ENCODE measurements around the gene CFAP57.

The CFAP57 gene

GRCh38 chr1:43299101-43299500, 127.0 kb downstream of the CFAP57 start:
- no peak for DNase-seq
- Mint-ChIP-seq H3K9me3 (no peaks in the 10 kb centered on the region), H3K4me3 (no peak overlapping the region)

GRCh38 chr1:43300378-43301094, 128.4 kb downstream of the CFAP57 start, which contains the start of gene TIE1:
TIE1 (plus strand) TSS chr1:43300982; CDS start chr1:43301072, 90 bp downstream.
- Mint-ChIP-seq H3K27me3 (peaks cover 6 to 20% of the 10 kb centered on the region in 2 donors), H3K36me3 (ENCODE audit: insufficient read depth) (peaks cover 3% of the 10 kb centered on the region), H3K9me3 (no peaks in the 10 kb centered on the region), H3K27ac (no peak within 1 kb of the TSS), H3K4me3 (no peak within 1 kb of the TSS), H3K4me1 (ENCODE audit: low read depth in 2 of 2) (peaks cover 1 to 4% of the 10 kb centered on the region in 2 donors)
- ATAC-seq (replicated peaks) (no peak), DNase-seq (no peak)

More at GRCh38 chr1:43299101-43299500, 127.0 kb downstream of the CFAP57 start:
- H3K4me1 Mint-ChIP-seq (ENCODE audit: low read depth in 2 of 2), result peaks cover 1 to 4% of the 10 kb centered on the region in 2 donors
- no peak for ATAC-seq (replicated peaks)
- H3K36me3 Mint-ChIP-seq (ENCODE audit: insufficient read depth), result peaks cover 3% of the 10 kb centered on the region
- peaks cover 6 to 17% of the 10 kb centered on the region in 2 donors for H3K27me3 Mint-ChIP-seq
- no peak overlapping the region for H3K27ac Mint-ChIP-seq

GRCh38 chr1:43302201-43302600, 130.1 kb downstream of the CFAP57 start:
- no peak for DNase-seq
- ATAC-seq (replicated peaks), result no peak
- H3K27me3 Mint-ChIP-seq, result peaks cover 16 to 34% of the 10 kb centered on the region in 2 donors
- H3K9me3 Mint-ChIP-seq, result no peaks in the 10 kb centered on the region
- H3K27ac Mint-ChIP-seq, result no peak overlapping the region
- H3K4me1 Mint-ChIP-seq (ENCODE audit: low read depth in 2 of 2), result peaks cover 0 to 1% of the 10 kb centered on the region in 2 donors
- H3K4me3 Mint-ChIP-seq, result no peak overlapping the region
- H3K36me3 Mint-ChIP-seq (ENCODE audit: insufficient read depth), result peaks cover 3% of the 10 kb centered on the region

- no peak for ATAC-seq (replicated peaks)
- Mint-ChIP-seq H3K27ac (no peak overlapping the region), H3K4me3 (no peak overlapping the region), H3K36me3 (ENCODE audit: insufficient read depth) (peaks cover under 1% of the 10 kb centered on the region), H3K9me3 (no peaks in the 10 kb centered on the region), H3K4me1 (ENCODE audit: low read depth in 2 of 2) (peaks cover 0 to 1% of the 10 kb centered on the region in 2 donors), H3K27me3 (peaks cover 21 to 41% of the 10 kb centered on the region in 2 donors)
- no peak for DNase-seq
These were observed 130.8 kb downstream of the CFAP57 start for GRCh38 chr1:43302721-43303470.

GRCh38 chr1:43303471-43304313, 131.6 kb downstream of the CFAP57 start:
- ATAC-seq (replicated peaks), result no peak
- H3K4me3 Mint-ChIP-seq, result no peak overlapping the region
- DNase-seq, result no peak
- peaks cover 29 to 49% of the 10 kb centered on the region in 2 donors for H3K27me3 Mint-ChIP-seq
- no peaks in the 10 kb centered on the region for H3K36me3 Mint-ChIP-seq (ENCODE audit: insufficient read depth)
- no peak overlapping the region for H3K27ac Mint-ChIP-seq
- H3K4me1 Mint-ChIP-seq (ENCODE audit: low read depth in 2 of 2), result peaks cover 0 to 1% of the 10 kb centered on the region in 2 donors
- H3K9me3 Mint-ChIP-seq, result no peaks in the 10 kb centered on the region
